CD14-positive monocyte (primary cell): Measurements from ENCODE around the gene SPOPL. TPM values are rescaled to one million over a fixed set of nuclear protein-coding genes. Genes with fewer than 3 reads are reported as not detected.

Experiments used
- DNase-seq, 3 donors: peaks; one replicate each; pipeline ENCODE4 v3.0.0-alpha.2; 2011 to 2022
- H2AFZ ChIP-seq: 2 replicates; pipeline ENCODE4 v1.6.0; 2012; ENCODE audit warnings: mild to moderate bottlenecking, low read depth, low read length, inconsistent platforms; ENCODE audit not compliant: insufficient read depth, poor library complexity, severe bottlenecking
- H3K27ac ChIP-seq, 2 donors: 1 replicate in 1 of 2; 2 replicates in 1 of 2; pipeline ENCODE4 v1.5.1; 2012 to 2013; ENCODE audit warnings: low read length in 2 of 2, control low read depth in 1 of 2, inconsistent platforms in 1 of 2, low read depth in 1 of 2, mild to moderate bottlenecking in 1 of 2
- H3K27me3 ChIP-seq, 2 donors: one replicate each; pipeline versions ENCODE4 v1.6.0 to v1.6.1; 2011 to 2013; ENCODE audit warnings: low read length in 2 of 2; ENCODE audit not compliant: control insufficient read depth in 2 of 2, insufficient read depth in 2 of 2
- H3K36me3 ChIP-seq, 2 donors: replicated peaks in 1 of 2; 1 replicate in 1 of 2; 2 replicates in 1 of 2; pipeline versions ENCODE4 v1.5.1 to v1.6.1; 2012 to 2013; ENCODE audit warnings: low read length in 2 of 2, control low read depth in 1 of 2, inconsistent platforms in 1 of 2, mild to moderate bottlenecking in 1 of 2; ENCODE audit not compliant: insufficient read depth in 2 of 2, control insufficient read depth in 1 of 2
- H3K4me1 ChIP-seq, 2 donors: 1 replicate in 1 of 2; 2 replicates in 1 of 2; pipeline versions ENCODE4 v1.5.1 to v1.6.1; 2012 to 2013; ENCODE audit warnings: low read length in 2 of 2, control low read depth in 1 of 2, inconsistent platforms in 1 of 2, mild to moderate bottlenecking in 1 of 2, moderate library complexity in 1 of 2; ENCODE audit not compliant: insufficient read depth in 2 of 2, control insufficient read depth in 1 of 2
- H3K4me2 ChIP-seq: replicated peaks from 2 replicates; pipeline ENCODE3; 2012; ENCODE audit warnings: low read length, moderate library complexity, mild to moderate bottlenecking; ENCODE audit not compliant: poor library complexity, severe bottlenecking; ENCODE audit errors: extremely low read depth
- H3K4me3 ChIP-seq, 3 experiments: fragments of 200-600 bp in 1 of 3; sonication (generic) in 1 of 3; replicated peaks in 1 of 3; 1 replicate in 2 of 3; 2 replicates in 1 of 3; pipeline ENCODE4 v1.5.1; 2011 to 2013; ENCODE audit warnings: low read length in 3 of 3, mild to moderate bottlenecking in 3 of 3, control low read depth in 2 of 3, low read depth in 2 of 3, inconsistent platforms in 1 of 3, moderate library complexity in 1 of 3
- H3K79me2 ChIP-seq: 2 replicates; pipeline ENCODE4 v1.6.0; 2012; ENCODE audit warnings: mild to moderate bottlenecking, control low read depth, inconsistent platforms, low read length, moderate library complexity; ENCODE audit not compliant: insufficient read depth
- H3K9ac ChIP-seq: 2 replicates; pipeline ENCODE4 v1.6.0; 2017; ENCODE audit warnings: low read length, mild to moderate bottlenecking; ENCODE audit not compliant: insufficient read depth, poor library complexity, severe bottlenecking
- H3K9me3 ChIP-seq, 2 donors: replicated peaks in 1 of 2; 1 replicate in 1 of 2; 2 replicates in 1 of 2; pipeline versions ENCODE4 v1.5.1 to v1.6.1; 2012 to 2013; ENCODE audit warnings: low read length in 2 of 2, control low read depth in 1 of 2; ENCODE audit not compliant: control insufficient read depth in 1 of 2, insufficient read depth in 1 of 2
- H4K20me1 ChIP-seq: 2 replicates; pipeline ENCODE4 v1.6.0; 2012; ENCODE audit warnings: mild to moderate bottlenecking, low read length, control low read depth, moderate library complexity; ENCODE audit not compliant: insufficient read depth
- H3K27ac Mint-ChIP-seq, 7 donors: one replicate each; pipeline ENCODE4 v1.8.0; 2020; ENCODE audit warnings: mild to moderate bottlenecking in 7 of 7, mixed read lengths in 7 of 7, moderate library complexity in 6 of 7, inconsistent platforms in 2 of 7
- H3K27me3 Mint-ChIP-seq, 3 donors: one replicate each; pipeline ENCODE4 v1.8.0; 2021 to 2022; ENCODE audit warnings: low read depth in 3 of 3, mild to moderate bottlenecking in 3 of 3, mixed read lengths in 3 of 3, moderate library complexity in 3 of 3, inconsistent platforms in 1 of 3
- H3K36me3 Mint-ChIP-seq, 2 donors: one replicate each; pipeline ENCODE4 v1.8.0; 2020; ENCODE audit warnings: mixed read lengths in 2 of 2, inconsistent platforms in 1 of 2, mild to moderate bottlenecking in 1 of 2
- H3K4me1 Mint-ChIP-seq: one replicate; pipeline ENCODE4 v1.8.0; 2020; ENCODE audit warnings: mild to moderate bottlenecking, mixed read lengths
- H3K4me3 Mint-ChIP-seq, 2 donors: one replicate each; pipeline ENCODE4 v1.8.0; 2020; ENCODE audit warnings: mild to moderate bottlenecking in 2 of 2, mixed read lengths in 2 of 2, moderate library complexity in 1 of 2
- H3K9me3 Mint-ChIP-seq, 7 donors: one replicate each; pipeline ENCODE4 v1.8.0; 2020 to 2022; ENCODE audit warnings: mixed read lengths in 7 of 7, mild to moderate bottlenecking in 6 of 7, moderate library complexity in 6 of 7, inconsistent platforms in 2 of 7
- CTCF ChIP-seq: fragments of 200-600 bp; IDR thresholded peaks from one replicate; pipeline ENCODE4 v1.8.0; 2022; ENCODE audit warnings: antibody characterized with exemption, mild to moderate bottlenecking
- WGBS: methylation state at CpG from one replicate; pipeline ENCODE4 v1.1.5; 2013; ENCODE audit warnings: missing lambda C conversion rate; ENCODE audit not compliant: insufficient coverage; 5-methylcytosine and 5-hydroxymethylcytosine counted together
- intact Hi-C, 2 donors: fragments of 100-400 bp; cut with micrococcal nuclease; formaldehyde crosslinking; loops; one replicate each; pipeline versions ENCODE4 v1.15.0 to v1.15.1; 2023
- polyA plus RNA-seq, 3 donors: library from polyadenylated mRNA; depleted of rRNA in 1 of 3; unstranded in 2 of 3; stranded (reverse) in 1 of 3; fragments of 300-500 nt in 2 of 3; fragments of >200 nt in 1 of 3; fragmentation: Illumina TruSeq in 2 of 3; gene quantifications; 1 replicate in 2 of 3; 2 replicates in 1 of 3; pipeline ENCODE4 v1.2.3, GENCODE V29; 2012 to 2021

Gene SPOPL
- polyA plus RNA-seq, 3 donors: 13.1 to 22.4 (median 18.1) TPM

- Mint-ChIP-seq H3K4me1 (no peaks in the 10 kb centered on the region), H3K36me3 (peaks cover 8 to 15% of the 10 kb centered on the region in 2 donors), H3K9me3 (no peaks in the 10 kb centered on the region), H3K27me3 (peaks cover 0 to 2% (median 0%) of the 10 kb centered on the region in 3 donors), H3K4me3 (no peak overlapping the region), H3K27ac (no peak overlapping the region)
- intact Hi-C loops: no loop called here
- no peak for DNase-seq
- Histone ChIP-seq H3K27ac (no peak overlapping the region), H4K20me1 (no peaks in the 10 kb centered on the region), H3K4me2 (no peak overlapping the region), H3K79me2 (no peaks in the 10 kb centered on the region), H3K4me1 (no peaks in the 10 kb centered on the region), H3K4me3 (no peak overlapping the region), H3K36me3 (no peaks in the 10 kb centered on the region), H3K9ac (no peak overlapping the region), H3K27me3 (no peaks in the 10 kb centered on the region), H2AFZ (no peak overlapping the region), H3K9me3 (no peaks in the 10 kb centered on the region)
- no peak for TF ChIP-seq CTCF
- 100% methylated on average over 1 of the region's 2 CpGs for WGBS
Observed at GRCh38 chr2:138492160-138492559, 9.4 kb upstream of the SPOPL start.

- no peaks in the 10 kb centered on the region for H4K20me1 ChIP-seq
- Mint-ChIP-seq H3K4me3 (no peak overlapping the region), H3K9me3 (no peaks in the 10 kb centered on the region), H3K27ac (no peak overlapping the region), H3K36me3 (peaks cover 11 to 17% of the 10 kb centered on the region in 2 donors), H3K27me3 (peaks cover 0 to 2% (median 0%) of the 10 kb centered on the region in 3 donors), H3K4me1 (peaks cover under 1% of the 10 kb centered on the region)
- H3K27me3 ChIP-seq: no peaks in the 10 kb centered on the region
- H3K9ac ChIP-seq: no peak overlapping the region
- no peaks in the 10 kb centered on the region for H3K9me3 ChIP-seq
- H3K79me2 ChIP-seq: no peaks in the 10 kb centered on the region
- H3K4me1 ChIP-seq: peaks cover 0 to 1% of the 10 kb centered on the region in 2 donors
- no peak for TF ChIP-seq CTCF
- no peaks in the 10 kb centered on the region for H3K36me3 ChIP-seq
- no peak overlapping the region for H3K4me2 ChIP-seq
- H3K27ac ChIP-seq: no peak overlapping the region
- no CpG with 5 or more reads among the region's 4 CpGs for WGBS
- DNase-seq: no peak
- no peak overlapping the region for H2AFZ ChIP-seq
- intact Hi-C loops: no loop called here
- H3K4me3 ChIP-seq: no peak overlapping the region
Observed at GRCh38 chr2:138493334-138493733, 8.2 kb upstream of the SPOPL start.
